ENCODE measurements around the gene ZEB1.

DNA sequence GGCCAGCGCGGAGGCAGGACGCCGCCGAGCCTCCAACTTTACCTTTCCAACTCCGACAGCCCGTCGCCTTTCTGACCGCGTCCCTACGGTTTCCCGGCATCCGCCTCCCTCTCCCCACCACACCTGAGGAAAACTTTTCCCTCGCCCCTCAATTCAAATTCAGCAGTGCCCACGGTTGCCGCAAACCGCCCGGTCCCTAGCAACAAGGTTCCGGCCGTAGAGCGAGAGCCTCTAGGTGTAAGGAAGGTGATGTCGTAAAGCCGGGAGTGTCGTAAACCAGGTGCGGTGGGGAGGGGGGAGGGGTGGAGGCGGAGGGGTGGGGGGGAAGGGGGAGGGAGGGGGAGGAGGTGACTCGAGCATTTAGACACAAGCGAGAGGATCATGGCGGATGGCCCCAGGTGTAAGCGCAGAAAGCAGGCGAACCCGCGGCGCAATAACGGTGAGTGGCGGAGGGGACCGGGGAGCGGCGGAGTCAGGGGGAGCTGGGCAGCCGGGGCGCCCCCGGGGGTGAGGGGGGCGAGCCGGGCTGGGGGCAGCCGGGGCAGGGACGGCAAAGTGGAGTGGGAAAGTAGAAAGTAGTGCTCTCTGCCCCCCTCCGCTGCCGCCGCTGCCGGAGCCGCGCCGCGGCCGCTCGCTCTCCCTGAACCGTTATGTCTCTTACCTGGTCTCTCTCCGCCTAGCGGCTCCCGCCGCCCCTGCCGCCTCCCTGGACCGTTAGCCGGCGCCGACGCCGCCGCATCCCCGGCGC lies at the start of gene ZEB1:
- TF ChIP-seq, protein P1, sequence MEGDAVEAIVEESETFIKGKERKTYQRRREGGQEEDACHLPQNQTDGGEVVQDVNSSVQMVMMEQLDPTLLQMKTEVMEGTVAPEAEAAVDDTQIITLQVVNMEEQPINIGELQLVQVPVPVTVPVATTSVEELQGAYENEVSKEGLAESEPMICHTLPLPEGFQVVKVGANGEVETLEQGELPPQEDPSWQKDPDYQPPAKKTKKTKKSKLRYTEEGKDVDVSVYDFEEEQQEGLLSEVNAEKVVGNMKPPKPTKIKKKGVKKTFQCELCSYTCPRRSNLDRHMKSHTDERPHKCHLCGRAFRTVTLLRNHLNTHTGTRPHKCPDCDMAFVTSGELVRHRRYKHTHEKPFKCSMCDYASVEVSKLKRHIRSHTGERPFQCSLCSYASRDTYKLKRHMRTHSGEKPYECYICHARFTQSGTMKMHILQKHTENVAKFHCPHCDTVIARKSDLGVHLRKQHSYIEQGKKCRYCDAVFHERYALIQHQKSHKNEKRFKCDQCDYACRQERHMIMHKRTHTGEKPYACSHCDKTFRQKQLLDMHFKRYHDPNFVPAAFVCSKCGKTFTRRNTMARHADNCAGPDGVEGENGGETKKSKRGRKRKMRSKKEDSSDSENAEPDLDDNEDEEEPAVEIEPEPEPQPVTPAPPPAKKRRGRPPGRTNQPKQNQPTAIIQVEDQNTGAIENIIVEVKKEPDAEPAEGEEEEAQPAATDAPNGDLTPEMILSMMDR (IDR thresholded peaks at IDR 0.05) = peak in 2 of 3 experiments; percentile 36 to 42
- TF ChIP-seq POLR2AphosphoS5 (IDR thresholded peaks at IDR 0.05; ENCODE audit: insufficient read depth in 1 of 2, low read depth in 1 of 2) = peak; percentile 70 to 82

Data from vagina (tissue), 2 donors.